Liver (tissue), 9 donors: ENCODE data around the gene NFATC2. TPM values are rescaled to one million over a fixed set of nuclear protein-coding genes. Genes with fewer than 3 reads are reported as not detected.

Source experiments
- DNase-seq: peaks from one replicate; pipeline ENCODE4 v3.0.0-alpha.2; 2017; ENCODE audit warnings: low spot score
- H3K27ac ChIP-seq, 2 donors: one replicate each; pipeline ENCODE4 v1.7.0; 2013; ENCODE audit warnings: inconsistent platforms in 2 of 2, low read length in 2 of 2, control low read depth in 1 of 2, low read depth in 1 of 2, mild to moderate bottlenecking in 1 of 2
- H3K27me3 ChIP-seq, 4 donors: one replicate each; pipeline versions ENCODE4 v1.6.1 to v1.7.0; 2013; ENCODE audit warnings: low read length in 3 of 4, inconsistent platforms in 1 of 4, mild to moderate bottlenecking in 1 of 4, moderate library complexity in 1 of 4; ENCODE audit not compliant: control insufficient read depth in 4 of 4, insufficient read depth in 4 of 4
- H3K36me3 ChIP-seq, 4 donors: one replicate each; pipeline versions ENCODE4 v1.6.1 to v1.7.0; 2013; ENCODE audit warnings: low read length in 3 of 4, mild to moderate bottlenecking in 3 of 4, low read depth in 1 of 4, moderate library complexity in 1 of 4; ENCODE audit not compliant: control insufficient read depth in 4 of 4, insufficient read depth in 3 of 4
- H3K4me1 ChIP-seq, 4 donors: one replicate each; pipeline versions ENCODE4 v1.6.1 to v1.7.0; 2013; ENCODE audit warnings: low read length in 3 of 4, mild to moderate bottlenecking in 3 of 4, moderate library complexity in 1 of 4; ENCODE audit not compliant: control insufficient read depth in 4 of 4, insufficient read depth in 4 of 4
- H3K4me3 ChIP-seq, 3 donors: one replicate each; pipeline versions ENCODE4 v1.6.1 to v1.7.0; 2013; ENCODE audit warnings: low read length in 3 of 3, control low read depth in 1 of 3, low read depth in 1 of 3, mild to moderate bottlenecking in 1 of 3
- H3K9ac ChIP-seq, 2 donors: one replicate each; pipeline ENCODE4 v1.7.0; 2013; ENCODE audit warnings: low read length in 2 of 2, mild to moderate bottlenecking in 2 of 2, moderate library complexity in 2 of 2, control low read depth in 1 of 2, low read depth in 1 of 2
- H3K9me3 ChIP-seq, 4 donors: one replicate each; pipeline versions ENCODE4 v1.6.1 to v1.7.0; 2013; ENCODE audit warnings: low read length in 3 of 4; ENCODE audit not compliant: control insufficient read depth in 4 of 4
- ATF3 ChIP-seq: IDR thresholded peaks from 2 replicates; pipeline ENCODE4 v1.6.1; 2016; ENCODE audit warnings: antibody characterized with exemption
- CTCF ChIP-seq: fragments of 150-350 bp; IDR thresholded peaks from 2 replicates; pipeline ENCODE4 v1.5.1; 2017; ENCODE audit warnings: improper control_type of control experiment, low read depth, low read length; ENCODE audit not compliant: missing input control
- FOXA1 ChIP-seq: IDR thresholded peaks from 2 replicates; pipeline ENCODE4 v1.6.1; 2016; ENCODE audit warnings: antibody characterized with exemption
- GABPA ChIP-seq, 2 donors: IDR thresholded peaks in 1 of 2; conservative IDR thresholded peaks in 1 of 2; 2 replicates each; pipeline ENCODE4 v1.6.1; 2016; ENCODE audit warnings: antibody characterized with exemption in 2 of 2, mild to moderate bottlenecking in 1 of 2, moderate library complexity in 1 of 2
- JUND ChIP-seq, 2 donors: IDR thresholded peaks; 2 replicates each; pipeline ENCODE4 v1.6.1; 2016; ENCODE audit warnings: antibody characterized with exemption in 2 of 2
- MAX ChIP-seq: IDR thresholded peaks from 2 replicates; pipeline ENCODE4 v1.6.1; 2016; ENCODE audit warnings: antibody characterized with exemption
- NR2F2 ChIP-seq: IDR thresholded peaks from 2 replicates; pipeline ENCODE4 v1.6.1; 2016; ENCODE audit warnings: antibody characterized with exemption
- RAD21 ChIP-seq, 2 donors: IDR thresholded peaks; 2 replicates each; pipeline ENCODE4 v1.6.1; 2016; ENCODE audit warnings: antibody characterized with exemption in 2 of 2, mild to moderate bottlenecking in 2 of 2
- RXRA ChIP-seq, 2 donors: IDR thresholded peaks; 2 replicates each; pipeline ENCODE4 v1.6.1; 2017 to 2018; ENCODE audit warnings: antibody characterized with exemption in 2 of 2, mild to moderate bottlenecking in 1 of 2
- TAF1 ChIP-seq: conservative IDR thresholded peaks from 2 replicates; pipeline ENCODE4 v1.6.1; 2016; ENCODE audit warnings: antibody characterized with exemption, mild to moderate bottlenecking
- ZBTB33 ChIP-seq: IDR thresholded peaks from 2 replicates; pipeline ENCODE4 v1.6.1; 2016; ENCODE audit warnings: antibody characterized with exemption
- WGBS: extraction: QIAGEN DNeasy Blood & Tissue Kit; methylation state at CpG from one replicate; pipeline ENCODE4 v1.1.7; 2013; 5-methylcytosine and 5-hydroxymethylcytosine counted together
- polyA plus RNA-seq, 2 donors: library from polyadenylated mRNA; stranded (reverse) in 1 of 2; unstranded in 1 of 2; fragments of 200-250 nt in 1 of 2; fragments of >200 nt in 1 of 2; fragmentation: Nextera tagmentation in 1 of 2; extraction: Ambion mirVana in 1 of 2; gene quantifications; one replicate each; pipeline versions ENCODE4 v1.2.1 to v1.2.3, GENCODE V29; 2013 to 2015
- total RNA-seq, 2 donors: library from RNA; depleted of rRNA; stranded (reverse); fragments of >200 nt; gene quantifications; one replicate each; pipeline ENCODE4 v1.2.3, GENCODE V29; 2014
- donor health status: healthy.
- donor health status: healthy.
- donor health status: healthy.
- donor health status: healthy.
- donor health status: healthy.

Gene NFATC2
- total and polyA plus RNA-seq, 4 donors = 1.2 to 6.7 (median 2.6) TPM

GRCh38 chr20:51375561-51375960, 167.0 kb downstream of the NFATC2 start (continued):
- TF ChIP-seq ZBTB33 = no peak

GRCh38 chr20:51374961-51375360, 167.6 kb downstream of the NFATC2 start:
- TF ChIP-seq RXRA (IDR thresholded peaks at IDR 0.05) (no peak), RAD21 (IDR thresholded peaks at IDR 0.05) (no peak), GABPA (IDR thresholded peaks at IDR 0.05 in 1 of 2, conservative IDR thresholded peaks at IDR 0.05 in 1 of 2) (no peak), TAF1 (no peak), ATF3 (no peak), ZBTB33 (no peak), NR2F2 (no peak), CTCF (no peak)

GRCh38 chr20:51374456-51374830, 168.1 kb downstream of the NFATC2 start:
- no peak overlapping the region for H3K4me3 ChIP-seq
- H3K27me3 ChIP-seq = no peaks in the 10 kb centered on the region
- TF ChIP-seq ATF3 (no peak), TAF1 (no peak), MAX (no peak), JUND (IDR thresholded peaks at IDR 0.05) (no peak), FOXA1 (no peak)
- no peak overlapping the region for H3K27ac ChIP-seq
- no peaks in the 10 kb centered on the region for H3K4me1 ChIP-seq
- no peaks in the 10 kb centered on the region for H3K36me3 ChIP-seq
- H3K9ac ChIP-seq = no peak overlapping the region
- DNase-seq = no peak
- WGBS = 93% methylated on average over 4 of the region's 4 CpGs
- H3K9me3 ChIP-seq = no peaks in the 10 kb centered on the region

More at GRCh38 chr20:51374961-51375360, 167.6 kb downstream of the NFATC2 start:
- Histone ChIP-seq H3K4me3 (no peak overlapping the region), H3K9ac (no peak overlapping the region), H3K36me3 (no peaks in the 10 kb centered on the region), H3K9me3 (no peaks in the 10 kb centered on the region), H3K27ac (no peak overlapping the region), H3K4me1 (no peaks in the 10 kb centered on the region), H3K27me3 (no peaks in the 10 kb centered on the region)
- 94% methylated on average over 9 of the region's 9 CpGs for WGBS
- no peak for DNase-seq
